GM19328 (cell line): Measurements from ENCODE around the gene CHAC1.
A peak's percentile ranks its signal among the peaks of the same experiment; 100 is the strongest.
"Not testable (repeated sequence)": the region's sequence is repeated elsewhere in the genome, so short reads cannot be mapped to it uniquely, and the experiment has no call there.

ENCODE experiments used
- ATAC-seq: cut with Tn5 transposase; IDR thresholded peaks from one replicate; pipeline ENCODE4 v1.9.1; 2021; ENCODE audit warnings: mild to moderate bottlenecking, moderate library complexity; ENCODE audit not compliant: unreplicated experiment

CHAC1 gene

DNA sequence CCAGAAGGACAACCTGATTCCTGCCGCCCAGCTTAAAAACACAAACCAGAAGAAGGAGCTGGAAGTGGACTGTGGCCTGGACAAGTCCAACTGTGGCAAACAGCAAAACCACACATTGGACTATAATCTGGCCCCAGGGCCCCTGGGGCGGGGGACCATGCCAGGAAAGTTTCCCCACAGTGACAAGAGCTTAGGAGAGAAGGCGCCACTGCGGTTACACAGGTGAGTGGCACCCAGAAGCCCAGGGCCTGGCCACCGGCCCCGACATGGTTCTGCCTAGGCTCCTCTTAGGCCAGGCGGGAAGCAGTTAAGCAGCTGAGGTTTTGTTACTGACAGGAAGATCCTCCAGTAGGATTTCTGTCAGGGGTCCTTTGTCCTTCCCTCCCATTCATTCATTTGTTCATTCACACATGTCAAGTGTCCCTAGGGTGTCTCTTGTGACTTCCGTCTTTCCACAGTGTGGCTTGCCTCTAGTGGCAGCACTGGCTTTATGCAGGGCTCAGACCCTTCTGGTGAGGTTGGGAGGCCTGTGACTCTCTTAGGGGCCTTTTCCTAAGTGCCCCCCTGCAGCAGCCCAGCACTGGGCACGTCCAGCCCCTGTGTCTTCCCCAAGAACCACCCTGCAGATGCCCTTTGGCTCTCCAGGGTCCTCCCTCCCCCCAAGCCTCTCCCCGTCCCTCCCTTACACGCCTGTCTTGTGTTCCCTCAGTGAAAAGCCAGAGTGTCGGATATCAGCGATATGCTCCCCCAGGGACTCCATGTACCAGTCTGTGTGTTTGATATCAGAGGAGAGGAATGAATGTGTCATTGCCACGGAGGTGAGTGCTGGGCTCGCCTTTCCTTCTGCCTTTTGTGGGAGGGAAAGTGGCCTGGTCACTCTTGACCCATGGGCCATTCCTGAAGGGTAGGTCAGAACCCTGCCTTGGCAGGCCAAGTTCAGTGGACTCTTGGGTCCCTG, 16.3 kb upstream of the CHAC1 start:
- ATAC-seq: no peak

DNA sequence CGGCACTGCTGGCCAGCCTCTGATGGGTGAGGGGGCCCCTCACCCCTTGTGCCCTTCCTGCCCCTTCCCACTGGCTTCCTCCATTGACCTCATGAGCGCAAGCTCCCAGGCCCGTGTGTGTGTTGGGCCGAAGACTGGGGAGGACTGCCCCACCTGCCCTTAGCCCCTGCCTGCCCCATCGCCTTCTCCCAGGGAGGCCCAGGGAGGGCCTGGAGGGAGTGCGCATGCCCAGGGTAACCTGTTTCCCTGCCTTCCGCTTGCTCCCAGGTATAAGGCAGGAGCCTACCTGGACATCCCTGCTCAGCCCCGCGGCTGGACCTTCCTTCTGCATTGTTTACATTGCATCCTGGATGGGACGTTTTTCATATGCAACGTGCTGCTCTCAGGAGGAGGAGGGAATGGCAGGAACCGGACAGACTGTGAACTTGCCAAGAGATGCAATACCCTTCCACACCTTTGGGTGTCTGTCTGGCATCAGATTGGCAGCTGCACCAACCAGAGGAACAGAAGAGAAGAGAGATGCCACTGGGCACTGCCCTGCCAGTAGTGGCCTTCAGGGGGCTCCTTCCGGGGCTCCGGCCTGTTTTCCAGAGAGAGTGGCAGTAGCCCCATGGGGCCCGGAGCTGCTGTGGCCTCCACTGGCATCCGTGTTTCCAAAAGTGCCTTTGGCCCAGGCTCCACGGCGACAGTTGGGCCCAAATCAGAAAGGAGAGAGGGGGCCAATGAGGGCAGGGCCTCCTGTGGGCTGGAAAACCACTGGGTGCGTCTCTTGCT, 15.3 kb upstream of the CHAC1 start:
- no peak for ATAC-seq

DNA sequence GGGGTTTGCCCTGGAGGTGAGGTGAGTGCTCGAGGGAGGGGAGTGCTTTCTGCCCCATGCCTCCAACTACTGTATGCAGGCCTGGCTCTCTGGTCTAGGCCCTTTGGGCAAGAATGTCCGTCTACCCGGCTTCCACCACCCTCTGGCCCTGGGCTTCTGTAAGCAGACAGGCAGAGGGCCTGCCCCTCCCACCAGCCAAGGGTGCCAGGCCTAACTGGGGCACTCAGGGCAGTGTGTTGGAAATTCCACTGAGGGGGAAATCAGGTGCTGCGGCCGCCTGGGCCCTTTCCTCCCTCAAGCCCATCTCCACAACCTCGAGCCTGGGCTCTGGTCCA, 14.8 kb upstream of the CHAC1 start:
- no peak for ATAC-seq

DNA sequence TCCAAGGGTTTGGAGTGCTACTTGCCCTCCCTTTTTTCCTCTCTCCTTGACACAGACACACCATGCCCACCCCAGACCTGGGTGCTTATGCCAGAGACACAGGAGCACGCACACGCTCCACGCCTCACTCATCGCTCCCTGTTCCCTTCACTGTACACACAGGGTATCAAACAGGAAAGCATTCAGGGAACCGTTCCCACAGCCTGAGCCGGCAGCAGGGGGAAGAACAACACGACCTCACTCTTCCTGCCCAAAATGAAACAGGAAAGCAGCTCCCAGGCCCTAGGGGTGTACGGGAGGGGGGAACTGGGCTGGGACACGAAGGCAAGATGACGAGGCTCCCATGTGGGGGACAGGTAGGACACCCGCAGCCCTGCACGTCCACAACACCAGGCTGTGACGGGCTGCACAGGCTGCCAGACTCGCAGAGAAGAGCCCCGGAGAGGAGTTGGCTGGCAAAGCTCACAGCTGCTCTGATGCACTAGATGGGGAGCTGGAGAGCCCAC, 12.9 kb upstream of the CHAC1 start:
- no peak for ATAC-seq

DNA sequence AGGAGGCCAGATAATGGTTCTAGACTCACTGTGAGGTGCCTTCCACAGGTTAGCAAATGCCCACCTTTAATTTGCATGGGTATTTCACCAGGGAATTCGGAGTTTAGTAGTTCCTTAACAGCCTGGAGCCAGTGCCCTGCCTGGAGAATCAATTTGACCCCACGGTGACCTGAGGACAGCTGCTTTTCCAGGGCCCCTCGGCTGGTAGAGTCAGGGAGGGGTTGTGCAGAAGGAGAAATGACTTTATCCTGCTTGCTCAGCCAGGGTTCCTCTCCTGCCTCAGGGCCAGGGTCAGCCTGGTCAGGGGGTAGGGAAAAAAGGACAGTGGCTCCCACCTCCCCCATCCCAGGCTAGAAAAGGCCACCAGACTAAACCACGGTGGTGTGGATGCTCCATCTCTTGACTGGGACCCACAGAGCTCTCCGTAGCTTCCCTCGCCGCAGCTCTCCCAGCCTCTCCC, 12.2 kb upstream of the CHAC1 start:
- ATAC-seq: no peak

DNA sequence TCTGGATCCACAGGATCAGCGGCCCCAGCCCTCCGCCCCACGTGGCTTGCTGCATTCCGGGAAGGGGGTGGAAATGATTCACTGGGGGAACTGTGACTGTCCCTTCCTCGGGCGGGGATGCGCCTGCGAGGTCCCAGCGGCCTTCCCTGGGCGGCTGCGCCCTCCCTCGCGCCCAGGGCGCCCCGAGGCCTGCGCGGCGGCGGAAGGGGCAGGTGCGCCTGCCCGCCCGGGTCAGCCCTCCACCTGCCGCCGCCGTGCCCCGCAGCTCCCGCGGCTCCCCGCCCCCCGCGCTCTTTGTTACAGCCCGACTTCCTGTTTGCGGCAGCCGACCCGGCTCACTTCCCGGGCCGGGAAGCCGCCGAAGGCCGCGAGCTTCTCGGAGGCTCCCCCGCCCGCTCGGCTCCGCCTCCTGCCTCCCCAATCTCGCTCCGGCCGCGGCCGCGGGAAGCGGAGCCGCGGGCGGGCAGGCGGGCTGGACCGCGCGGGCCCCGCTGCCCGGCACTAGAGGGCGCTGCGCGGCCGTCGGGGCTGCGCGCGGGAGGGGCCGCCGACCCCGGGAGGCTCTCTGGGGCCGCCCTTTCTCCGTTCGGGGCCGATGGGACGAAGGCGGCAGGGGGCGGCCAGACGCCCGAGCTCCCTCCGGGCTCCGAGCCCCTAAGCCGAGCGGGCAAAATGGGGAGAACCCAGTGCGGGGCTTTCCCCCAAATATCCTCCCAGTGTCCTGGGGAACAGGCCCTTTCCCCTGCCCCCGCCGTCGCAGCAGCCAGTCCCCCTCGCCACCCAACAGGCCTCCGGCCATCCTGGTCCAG, 11.5 kb upstream of the CHAC1 start:
- ATAC-seq: peak; percentile 68

DNA sequence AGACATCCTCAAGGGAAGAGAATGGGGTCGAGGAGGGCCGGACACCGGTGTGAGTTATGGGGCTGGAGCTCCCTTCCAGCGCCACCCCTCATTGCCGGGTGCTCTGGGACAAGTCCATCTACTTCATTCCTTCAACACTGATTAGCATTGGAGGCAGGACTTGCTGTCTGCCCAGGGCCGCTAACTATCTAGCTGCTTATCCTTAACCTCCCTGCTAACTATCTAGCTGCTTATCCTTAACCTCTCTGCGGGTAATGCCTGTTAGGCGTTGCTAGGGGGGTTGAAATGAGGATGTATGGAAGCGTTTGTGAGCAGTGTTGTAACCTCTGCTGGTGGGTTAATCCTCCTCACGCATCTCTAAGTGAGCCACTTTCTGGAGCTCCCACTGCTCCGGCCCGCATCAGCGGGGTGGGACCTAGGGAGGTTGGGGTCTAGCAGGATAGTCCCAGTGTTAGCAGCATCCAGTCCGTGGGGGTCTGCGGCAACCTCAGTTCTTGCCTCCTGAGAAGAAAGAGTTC, 10.9 kb upstream of the CHAC1 start:
- ATAC-seq: no peak

DNA sequence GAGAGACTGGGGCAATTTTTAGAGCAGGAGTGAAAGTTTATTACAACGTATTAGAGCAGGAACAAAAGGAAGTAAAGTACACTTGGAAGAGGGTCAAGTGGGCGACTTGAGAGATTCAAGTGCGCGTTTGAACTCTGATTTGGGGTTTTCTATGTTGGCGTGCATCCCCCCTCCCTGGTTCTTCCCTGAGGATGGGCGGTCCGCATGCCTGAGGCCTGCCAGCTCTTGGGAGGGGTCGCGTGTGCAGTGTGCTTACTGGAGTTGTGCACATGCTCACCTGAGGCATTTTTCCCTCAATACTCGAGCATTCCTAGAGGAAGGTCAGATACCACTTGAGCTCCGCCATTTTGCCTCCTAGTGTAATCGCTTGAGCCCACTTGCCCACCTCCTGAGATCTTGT, 10.4 kb upstream of the CHAC1 start:
- ATAC-seq: no peak

DNA sequence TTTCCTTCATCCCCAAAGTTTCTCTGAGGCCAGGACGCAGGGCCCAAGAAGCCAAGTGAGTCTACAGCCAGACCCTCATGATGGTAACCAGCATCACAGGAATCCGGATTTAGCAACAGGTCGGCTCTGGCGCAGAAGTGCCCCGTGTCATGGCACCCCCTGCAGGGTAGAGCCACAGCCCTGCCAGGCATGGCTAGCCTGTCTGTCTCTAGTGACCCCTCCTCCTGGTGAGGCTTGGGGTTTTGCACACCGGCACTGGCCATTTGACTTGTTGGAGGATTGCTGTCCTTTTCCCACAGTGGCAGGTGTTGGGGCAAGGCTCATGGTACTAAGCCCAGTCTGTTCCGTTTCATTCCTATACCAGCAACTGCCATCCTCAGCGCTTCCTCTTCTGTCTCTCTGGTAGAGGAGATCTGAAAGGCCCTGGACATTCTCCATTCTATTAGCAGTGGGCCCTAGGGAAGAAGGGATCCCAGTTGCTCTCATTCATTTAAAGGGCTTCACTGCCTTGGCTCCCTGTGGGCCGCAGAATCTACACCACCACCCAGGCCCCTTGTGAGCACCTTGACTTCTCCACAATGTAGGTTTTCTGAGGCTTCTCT, 9.4 kb upstream of the CHAC1 start:
- no peak for ATAC-seq

DNA sequence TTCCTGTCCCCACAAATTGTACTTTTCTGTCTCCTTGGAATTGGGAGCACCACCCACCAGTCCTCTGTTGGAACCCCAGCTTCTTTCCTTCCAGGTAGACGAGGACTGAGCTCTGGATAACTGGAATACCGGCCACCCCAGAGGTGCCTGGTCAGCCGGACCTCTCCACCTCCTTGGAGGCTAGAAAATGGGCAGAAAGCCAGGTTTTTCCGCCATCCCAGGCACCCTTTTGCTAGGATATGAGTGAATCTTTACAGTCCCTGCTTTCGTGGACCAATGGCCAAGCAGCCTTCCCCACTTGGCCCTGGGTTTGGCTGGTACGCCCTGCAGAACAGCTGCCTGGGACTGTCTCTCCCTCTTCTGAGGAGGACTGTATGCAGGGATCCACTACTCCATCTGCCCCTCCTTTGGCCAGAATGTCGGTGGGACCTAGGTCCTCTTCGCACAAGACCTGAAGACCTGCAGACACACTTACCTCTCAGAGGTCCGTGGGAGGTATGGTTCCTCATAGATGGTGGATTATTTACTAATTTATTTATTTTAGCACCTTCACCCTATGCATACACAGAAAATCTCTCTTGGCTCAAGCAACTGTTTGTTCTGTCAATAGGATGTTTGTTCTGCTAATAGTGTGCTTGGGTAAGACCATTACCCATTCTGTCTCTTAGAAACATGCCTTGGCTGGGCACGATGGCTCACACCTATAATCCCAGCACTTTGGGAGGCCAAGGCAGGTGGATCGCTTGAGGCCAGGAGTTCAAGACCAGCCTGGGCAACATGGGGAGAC, 8.6 kb upstream of the CHAC1 start:
- no peak for ATAC-seq

DNA sequence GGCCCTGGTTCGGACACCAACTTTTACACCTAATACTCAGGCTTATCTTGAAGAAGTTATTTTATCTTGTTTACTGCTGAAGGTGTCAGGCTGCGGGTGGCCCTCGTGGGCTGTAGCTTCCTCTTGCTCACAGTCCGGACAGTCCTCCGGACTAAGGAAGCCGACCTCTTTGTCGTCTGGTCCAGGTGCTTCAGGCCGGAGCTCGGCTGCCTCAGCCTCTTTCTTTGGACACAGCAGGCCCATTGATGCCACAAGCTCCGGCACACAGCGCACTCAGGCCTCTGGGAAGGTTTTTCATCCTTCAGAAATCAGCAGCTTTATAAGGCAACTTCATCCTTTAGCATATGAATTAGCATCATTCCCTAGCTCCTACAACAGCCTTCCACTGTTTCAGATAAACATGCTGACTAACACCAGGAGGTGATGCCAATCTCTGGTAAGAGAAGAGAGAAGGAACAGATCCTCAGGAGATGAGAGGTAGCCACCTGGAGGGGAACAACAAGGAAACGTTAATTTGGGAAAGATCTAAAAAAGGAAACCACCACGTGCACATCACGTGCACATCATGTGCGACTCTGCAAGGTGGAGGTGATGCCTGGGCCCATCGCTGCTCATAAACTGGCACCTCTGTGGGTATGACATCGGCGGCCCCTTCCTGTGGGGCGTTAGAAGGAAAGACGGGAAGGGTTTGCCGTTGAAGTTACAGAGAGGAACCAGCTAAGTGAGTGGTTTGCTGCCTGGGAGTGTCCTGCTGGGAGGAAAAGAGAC, 4.4 kb upstream of the CHAC1 start:
- ATAC-seq: no peak

DNA sequence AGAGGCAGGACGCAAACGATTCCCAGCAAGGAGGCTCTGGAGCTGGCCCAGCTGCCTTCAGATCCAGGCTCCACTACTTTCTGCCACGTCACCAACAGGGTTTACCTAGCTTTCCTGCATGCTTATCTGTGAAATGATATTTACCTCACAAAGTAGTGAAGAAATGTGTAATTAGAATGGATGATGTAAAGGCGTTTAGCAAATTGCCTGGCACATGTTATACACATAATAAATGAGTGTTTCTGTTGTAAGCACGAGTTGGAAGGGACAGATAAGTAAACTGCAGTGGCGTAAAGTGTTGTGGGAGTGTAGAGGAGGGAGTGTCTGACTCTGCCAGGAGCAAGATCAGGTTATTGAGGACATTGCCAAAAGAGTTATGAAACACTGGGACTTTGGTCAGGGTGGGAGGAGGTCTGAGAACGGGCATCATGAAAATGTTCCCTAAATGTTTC, 3.5 kb upstream of the CHAC1 start:
- ATAC-seq: no peak

DNA sequence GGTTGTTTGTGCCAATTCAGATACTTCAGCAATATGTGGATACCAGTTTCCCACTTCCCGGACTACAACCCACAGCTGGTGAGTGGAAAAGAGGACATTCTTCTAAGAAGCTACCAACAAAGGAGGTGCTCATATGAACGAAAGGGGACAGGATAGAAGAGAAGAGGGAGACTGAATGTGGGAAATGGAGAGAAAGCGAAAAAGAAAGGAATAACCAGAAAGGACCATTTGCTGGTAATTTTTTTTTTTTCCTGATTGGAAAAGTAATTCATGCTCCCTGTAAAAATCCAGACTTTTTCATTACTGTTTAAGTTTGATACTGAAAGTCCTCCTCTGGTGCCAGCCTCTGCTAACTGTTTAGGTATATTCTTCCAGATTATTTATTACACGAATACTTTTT, 1.5 kb upstream of the CHAC1 start:
- ATAC-seq: no peak

DNA sequence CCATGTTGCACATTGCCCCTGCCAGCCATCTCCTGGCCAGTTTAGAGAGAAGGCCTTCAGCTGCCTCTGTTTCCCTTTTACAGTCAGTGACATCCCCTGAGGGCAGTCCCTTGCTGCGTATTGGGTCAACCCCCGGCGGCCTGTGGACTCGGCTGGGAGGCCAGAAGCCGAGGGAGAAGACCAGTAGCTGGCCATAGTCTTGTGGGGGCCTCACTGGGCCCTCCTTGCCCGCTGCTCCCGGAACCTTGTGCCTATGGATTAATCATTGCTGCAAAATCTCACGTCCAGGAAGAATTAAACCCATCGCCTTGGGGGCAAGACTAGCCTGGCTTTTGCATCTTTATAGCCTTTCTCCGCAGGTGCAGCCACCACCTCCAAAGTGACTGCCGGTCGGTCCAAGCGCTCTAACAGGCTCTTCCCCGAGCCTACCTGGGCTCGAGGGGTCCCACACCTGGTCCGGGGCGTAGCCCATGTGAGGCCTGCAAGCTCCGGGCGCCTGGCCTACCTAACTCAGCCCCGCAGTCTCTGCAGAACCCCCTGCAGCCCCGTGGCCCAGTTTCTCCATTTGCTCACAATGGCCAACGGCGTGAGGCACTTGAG, 870 bp upstream of the CHAC1 start:
- no peak for ATAC-seq

DNA sequence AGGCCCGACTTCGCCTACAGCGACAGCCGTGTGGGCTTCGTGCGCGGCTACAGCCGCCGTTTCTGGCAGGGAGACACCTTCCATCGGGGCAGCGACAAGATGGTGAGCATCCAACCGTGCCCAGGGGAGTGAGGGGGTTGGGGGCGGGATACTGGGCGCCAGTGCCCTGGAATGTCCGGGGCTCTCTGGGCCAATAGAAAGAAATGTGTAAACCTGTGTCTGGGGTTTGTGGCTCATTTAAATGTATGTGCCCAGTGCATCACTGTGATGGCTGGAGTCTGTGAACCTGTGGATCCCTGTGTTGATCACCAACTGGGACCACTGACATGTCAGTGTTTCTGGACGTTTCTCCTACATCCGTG, 423 bp downstream of the CHAC1 start:
- ATAC-seq: no peak

DNA sequence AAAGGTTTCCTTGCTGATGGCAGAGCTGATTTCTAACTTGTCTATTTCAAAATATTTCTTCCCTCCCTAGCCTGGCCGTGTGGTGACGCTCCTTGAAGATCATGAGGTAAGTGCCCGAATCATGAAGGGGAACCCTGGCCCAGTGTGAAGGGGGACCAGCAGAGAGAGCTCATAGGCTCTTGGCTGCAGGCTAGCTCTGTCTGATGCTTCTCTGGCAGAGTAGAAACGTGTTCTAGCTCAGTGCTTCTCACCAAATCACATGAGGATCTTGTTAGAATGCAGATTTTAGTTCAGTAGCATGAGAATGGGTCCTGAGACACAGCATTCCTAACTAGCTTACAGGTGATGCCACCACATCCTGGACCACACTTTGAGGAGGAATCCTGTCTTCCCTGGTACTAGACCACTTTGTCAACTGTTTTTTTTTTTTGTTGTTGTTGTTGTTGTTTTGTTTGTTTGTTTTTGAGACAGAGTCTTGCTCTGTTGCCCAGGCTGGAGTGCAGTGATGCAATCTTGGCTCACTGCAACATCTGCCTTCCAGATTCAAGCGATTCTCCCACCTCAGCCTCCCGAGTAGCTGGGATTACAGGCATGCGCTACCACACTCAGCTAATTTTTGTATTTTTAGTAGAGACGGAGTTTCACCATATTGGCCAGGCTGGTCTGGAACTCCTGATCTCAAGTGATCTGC, 1.0 kb downstream of the CHAC1 start:
- not testable (repeated sequence) for ATAC-seq

DNA sequence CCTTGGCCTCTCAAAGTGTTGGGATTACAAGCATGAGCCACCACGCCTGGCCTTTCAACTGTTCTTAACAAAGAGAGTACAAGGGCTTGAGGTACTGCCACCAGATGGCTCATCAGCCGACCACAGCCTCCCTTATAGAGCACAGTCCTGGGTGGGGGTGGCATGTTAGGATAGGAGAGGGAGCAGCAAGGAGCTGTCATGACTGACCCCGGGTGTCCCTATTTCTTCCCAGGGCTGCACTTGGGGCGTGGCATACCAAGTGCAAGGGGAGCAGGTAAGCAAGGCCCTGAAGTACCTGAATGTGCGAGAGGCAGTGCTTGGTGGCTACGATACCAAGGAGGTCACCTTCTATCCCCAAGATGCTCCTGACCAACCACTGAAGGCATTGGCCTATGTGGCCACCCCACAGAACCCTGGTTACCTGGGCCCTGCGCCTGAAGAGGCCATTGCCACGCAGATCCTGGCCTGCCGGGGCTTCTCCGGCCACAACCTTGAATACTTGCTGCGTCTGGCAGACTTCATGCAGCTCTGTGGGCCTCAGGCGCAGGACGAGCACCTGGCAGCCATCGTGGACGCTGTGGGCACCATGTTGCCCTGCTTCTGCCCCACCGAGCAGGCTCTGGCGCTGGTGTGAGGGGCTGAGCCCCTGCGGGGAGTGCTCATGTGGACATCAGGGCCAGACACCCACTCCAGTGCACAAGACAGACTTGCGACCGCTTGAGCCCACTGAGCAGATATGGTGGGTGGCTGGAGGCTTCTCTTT, 2.1 kb downstream of the CHAC1 start:
- no peak for ATAC-seq
